ENCODE data around the gene FDX1. TPM values are rescaled to one million over a fixed set of nuclear protein-coding genes. Genes with fewer than 3 reads are reported as not detected.
A peak's percentile ranks its signal among the peaks of the same experiment; 100 is the strongest.

FDX1 gene
- total and polyA plus RNA-seq, 2 of the 13 experiments (the other 11 are each of a cell fraction or from before 2014, with no cell fraction given) = 4.5 to 13.1 TPM

- TF ChIP-seq TEAD3 (CRISPR knock-in tag; optimal IDR thresholded peaks at IDR 0.05; ENCODE audit: borderline replicate concordance) = peak; percentile 48
- peak; percentile 71 for TF ChIP-seq FOSL1 (CRISPR knock-in tag; IDR thresholded peaks at IDR 0.05; ENCODE audit: borderline replicate concordance)
- peak; percentile 52; the same call in 1 of the 2 replicates for TF ChIP-seq CEBPB (IDR thresholded peaks at IDR 0.05; ENCODE audit: borderline replicate concordance, low read depth, low read length)
- no peak for TF ChIP-seq NR2F6 (IDR thresholded peaks at IDR 0.05)
- TF ChIP-seq NR2F6 (CRISPR knock-in tag; IDR thresholded peaks at IDR 0.05) = peak; percentile 24; the same call in 1 of the 2 replicates
Measured at GRCh38 chr11:110472858-110473257, 43.1 kb downstream of the FDX1 start (continued).

GRCh38 chr11:110473706-110474105, 44.0 kb downstream of the FDX1 start:
- in situ Hi-C loops (cut with HindIII; ENCODE audit: extremely low pct_ligation_motif_present, low pct_unique_long_range_greater_than_20kb) (no loop called here), intact Hi-C loops (cut with micrococcal nuclease; ENCODE audit: unreplicated experiment) (no loop called here)
- CTCF ChIA-PET (ENCODE audit: low intra/inter-chr PET ratio, low total read pairs) = no interaction called here
- no peak overlapping the region for H2AFZ ChIP-seq (ENCODE audit: low read length)
- peak; percentile 67 for ATAC-seq
- H3K4me1 ChIP-seq (ENCODE audit: insufficient read depth, low read length) = peaks cover 11% of the 10 kb centered on the region
- POLR2A ChIA-PET = no interaction called here
- DNase-seq (ENCODE audit: low spot score) = peak; percentile 14
- H3K27me3 ChIP-seq (ENCODE audit: control insufficient read depth in 1 of 2, insufficient read depth in 2 of 2, low read length in 2 of 2) = no peaks in the 10 kb centered on the region
- H3K4me3 ChIP-seq (replicated peaks in 1 of 3; ENCODE audit: insufficient read depth in 1 of 3, low read depth in 2 of 3, low read length in 3 of 3) = no peak overlapping the region
- H3K36me3 ChIP-seq (replicated peaks in 1 of 2; ENCODE audit: control insufficient read depth in 1 of 2, insufficient read depth in 2 of 2, low read length in 2 of 2) = no peaks in the 10 kb centered on the region
- no peak overlapping the region for H3K27ac ChIP-seq (ENCODE audit: extremely low read length, insufficient read depth, low read length)
- WGBS (ENCODE audit: low lambda C conversion rate) = 40% methylated on average over 7 of the region's 7 CpGs
- no peaks in the 10 kb centered on the region for H3K9me3 ChIP-seq (ENCODE audit: low read length)
- BruUV-seq (replicated peaks) = no TSS peak
- H4K20me1 ChIP-seq (ENCODE audit: insufficient read depth, low read length) = no peaks in the 10 kb centered on the region; the same call in 1 of the 2 replicates
- H3K79me2 ChIP-seq (ENCODE audit: insufficient read depth, low read length) = no peaks in the 10 kb centered on the region
- no peak for FAIRE-seq
- H3K4me2 ChIP-seq (ENCODE audit: low read depth, low read length) = no peak overlapping the region
- H3K9ac ChIP-seq (ENCODE audit: insufficient read depth, low read depth, low read length) = no peak overlapping the region
- TF ChIP-seq ZFP41 (CRISPR knock-in tag; IDR thresholded peaks at IDR 0.05; ENCODE audit: borderline replicate concordance) = no peak
- no peak for TF ChIP-seq ZNF619 (CRISPR knock-in tag; IDR thresholded peaks at IDR 0.05)
- TF ChIP-seq U2AF2 (IDR thresholded peaks at IDR 0.05; ENCODE audit: low read depth, low read length) = no peak
- TF ChIP-seq ZNF180 (CRISPR knock-in tag; IDR thresholded peaks at IDR 0.05; ENCODE audit: borderline replicate concordance, low read depth) = no peak
- TF ChIP-seq THAP9 (CRISPR knock-in tag; IDR thresholded peaks at IDR 0.05; ENCODE audit: borderline replicate concordance) = no peak
- TF ChIP-seq CEBPZ (IDR thresholded peaks at IDR 0.05; ENCODE audit: low read length) = no peak
- TF ChIP-seq NFYC (CRISPR knock-in tag; IDR thresholded peaks at IDR 0.05) = no peak
- no peak for TF ChIP-seq ZNF280D (CRISPR knock-in tag; IDR thresholded peaks at IDR 0.05)
- no peak for TF ChIP-seq MTA1 (CRISPR knock-in tag; IDR thresholded peaks at IDR 0.05; ENCODE audit: borderline replicate concordance)

All from HepG2 (cell line).